Ovary (tissue), 9 donors: ENCODE measurements around the gene YTHDF2. TPM values are rescaled to one million over a fixed set of nuclear protein-coding genes. Genes with fewer than 3 reads are reported as not detected.
"Not testable (repeated sequence)": the region's sequence is repeated elsewhere in the genome, so short reads cannot be mapped to it uniquely, and the experiment has no call there.

Experiments
- DNase-seq, 5 donors: peaks; one replicate each; pipeline ENCODE4 v3.0.0-alpha.2; 2019 to 2020
- H3K27ac ChIP-seq, 2 donors: fragments of 200-600 bp; one replicate each; pipeline versions ENCODE4 v1.5.1 to v1.8.0; 2019 to 2022
- H3K27me3 ChIP-seq: fragments of 200-600 bp; one replicate; pipeline ENCODE4 v1.8.0; 2022
- H3K36me3 ChIP-seq: fragments of 200-600 bp; sonication (generic); one replicate; pipeline ENCODE4 v1.5.1; 2019
- H3K4me1 ChIP-seq: one replicate; pipeline ENCODE4 v1.8.1; 2013; ENCODE audit warnings: mild to moderate bottlenecking, moderate library complexity; ENCODE audit not compliant: insufficient read depth
- H3K4me3 ChIP-seq: fragments of 200-600 bp; sonication (generic); one replicate; pipeline ENCODE4 v1.5.1; 2017
- H3K9me3 ChIP-seq, 2 donors: fragments of 200-600 bp in 1 of 2; sonication (generic) in 1 of 2; one replicate each; pipeline versions ENCODE4 v1.5.1 to v1.8.1; 2013 to 2019; ENCODE audit warnings: mild to moderate bottlenecking in 1 of 2, moderate library complexity in 1 of 2
- EP300 ChIP-seq: sonication (generic); formaldehyde crosslinking; IDR thresholded peaks from one replicate; pipeline ENCODE4 v1.6.1; 2017; ENCODE audit warnings: antibody characterized with exemption
- POLR2A ChIP-seq: fragments of 450-650 bp; IDR thresholded peaks from one replicate; pipeline ENCODE4 v1.6.1; 2017; ENCODE audit warnings: antibody characterized with exemption, mild to moderate bottlenecking, moderate library complexity
- WGBS, 3 donors: extraction: QIAGEN DNeasy Blood & Tissue Kit in 1 of 3; methylation state at CpG; one replicate each; pipeline versions ENCODE4 v1.1.5 to v1.1.7; 2013 to 2017; 5-methylcytosine and 5-hydroxymethylcytosine counted together
- intact Hi-C, 4 donors: fragments of 100-400 bp; cut with DNase I; formaldehyde crosslinking; loops; one replicate each; pipeline versions ENCODE4 v1.11.0 to v1.15.1; 2022 to 2023
- polyA plus RNA-seq, 2 donors: library from polyadenylated mRNA; stranded (reverse); fragments of 200-250 nt in 1 of 2; fragments of 350-450 nt in 1 of 2; fragmentation: Illumina TruSeq in 1 of 2; extraction: RNeasy Lipid Tissue Mini Kit (QIAGEN cat#74804) in 1 of 2; gene quantifications; one replicate each; pipeline ENCODE4 v1.2.3, GENCODE V29; 2013 to 2014
- total RNA-seq, 7 donors: library from RNA; depleted of rRNA in 2 of 7; stranded (reverse); fragments of >200 nt in 2 of 7; fragmentation: NEBNext Ultra II Directional in 3 of 7; extraction: Animal tissue kit (Norgen Biotek cat#: 25700) in 3 of 7; gene quantifications; one replicate each; pipeline versions ENCODE4 v1.1.0 to v1.2.4, GENCODE V29; 2016 to 2023
- TF ChIP-seq, protein P1 (sequence below), 3 donors: fragments of 450-650 bp in 2 of 3; fragments of 200-600 bp in 1 of 3; IDR thresholded peaks; one replicate each; pipeline versions ENCODE4 v1.5.1 to v1.8.0; 2016 to 2022; ENCODE audit warnings: antibody characterized with exemption in 3 of 3, mild to moderate bottlenecking in 1 of 3
- donor health status: DM: no; HTN: no; CAD: no; lungs with moderate emphysema.
- donor health status: DM: no; HTN: no; CAD: no.
- donor health status: Bipolar disorder and iron deficiency.
- donor health status: DM: yes; HTN: yes; CAD: no.
- donor health status: DM: no; HTN: no; CAD: no.
- donor health status: DM: yes; HTN: yes; CAD: no.

Gene YTHDF2
- total and polyA plus RNA-seq, 9 donors = 25.8 to 70.2 (median 54.8) TPM

DNA sequence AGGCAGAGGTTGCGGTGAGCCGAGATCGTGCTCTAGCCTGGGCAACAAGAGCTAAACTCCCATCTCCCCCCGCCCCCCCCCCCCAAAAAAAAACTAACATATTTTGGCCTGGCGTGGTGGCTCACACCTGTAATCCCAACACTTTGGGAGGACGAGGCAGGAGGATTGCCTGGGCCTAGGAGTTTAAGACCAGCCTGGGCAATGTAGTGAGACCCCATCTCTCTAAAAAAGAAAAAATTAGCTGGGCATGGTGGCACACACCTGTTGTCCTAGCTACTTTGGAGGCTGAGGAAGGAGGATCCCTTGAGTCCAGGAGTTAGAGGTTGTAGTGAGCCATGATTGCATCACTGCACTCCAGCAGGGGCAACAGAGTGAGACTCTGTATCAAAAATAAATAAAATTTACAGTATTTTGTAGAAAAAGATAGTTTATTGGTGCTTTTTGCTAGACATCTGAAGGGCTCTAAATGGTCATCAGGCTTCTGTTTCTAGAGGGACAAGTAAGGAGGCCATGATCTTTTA is 9.0 kb downstream of the YTHDF2 start:
- Histone ChIP-seq H3K4me3 (no peak overlapping the region), H3K36me3 (no peaks in the 10 kb centered on the region), H3K9me3 (no peaks in the 10 kb centered on the region), H3K27me3 (no peaks in the 10 kb centered on the region), H3K27ac (no peak overlapping the region), H3K4me1 (peaks cover 14% of the 10 kb centered on the region)
- WGBS, 3 donors = 95 to 98% (median 96%) methylated on average over 6 of the region's 6 CpGs
- TF ChIP-seq, protein P1, sequence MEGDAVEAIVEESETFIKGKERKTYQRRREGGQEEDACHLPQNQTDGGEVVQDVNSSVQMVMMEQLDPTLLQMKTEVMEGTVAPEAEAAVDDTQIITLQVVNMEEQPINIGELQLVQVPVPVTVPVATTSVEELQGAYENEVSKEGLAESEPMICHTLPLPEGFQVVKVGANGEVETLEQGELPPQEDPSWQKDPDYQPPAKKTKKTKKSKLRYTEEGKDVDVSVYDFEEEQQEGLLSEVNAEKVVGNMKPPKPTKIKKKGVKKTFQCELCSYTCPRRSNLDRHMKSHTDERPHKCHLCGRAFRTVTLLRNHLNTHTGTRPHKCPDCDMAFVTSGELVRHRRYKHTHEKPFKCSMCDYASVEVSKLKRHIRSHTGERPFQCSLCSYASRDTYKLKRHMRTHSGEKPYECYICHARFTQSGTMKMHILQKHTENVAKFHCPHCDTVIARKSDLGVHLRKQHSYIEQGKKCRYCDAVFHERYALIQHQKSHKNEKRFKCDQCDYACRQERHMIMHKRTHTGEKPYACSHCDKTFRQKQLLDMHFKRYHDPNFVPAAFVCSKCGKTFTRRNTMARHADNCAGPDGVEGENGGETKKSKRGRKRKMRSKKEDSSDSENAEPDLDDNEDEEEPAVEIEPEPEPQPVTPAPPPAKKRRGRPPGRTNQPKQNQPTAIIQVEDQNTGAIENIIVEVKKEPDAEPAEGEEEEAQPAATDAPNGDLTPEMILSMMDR (IDR thresholded peaks at IDR 0.05) = no peak
- TF ChIP-seq POLR2A (no peak), EP300 (no peak)
- intact Hi-C loops = loop anchor here in 1 of 4 donors (5.0 kb wide), 1 partner anchor 767 kb away; no protein-coding TSS in a partner anchor
- no peak for DNase-seq

DNA sequence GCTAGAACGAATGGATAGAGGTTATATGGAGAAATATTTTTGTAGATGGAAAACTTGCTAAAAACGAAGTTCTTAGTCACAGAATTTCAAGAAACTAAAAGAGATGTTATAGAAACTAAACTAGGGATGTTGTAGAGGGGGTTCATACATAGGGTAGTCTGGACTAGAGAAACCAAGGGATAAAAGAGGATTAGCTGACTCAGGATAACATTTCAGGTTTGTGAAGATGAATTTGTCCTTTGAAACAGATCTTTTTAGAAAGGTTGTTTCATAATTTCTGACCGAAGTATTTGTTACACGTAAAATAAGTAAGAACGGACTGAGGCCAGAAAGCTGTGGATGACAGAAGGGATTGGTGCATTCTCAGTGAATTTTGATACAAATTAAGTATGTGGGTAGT is 13.6 kb downstream of the YTHDF2 start:
- no peak for DNase-seq
- H3K27me3 ChIP-seq = no peaks in the 10 kb centered on the region
- H3K9me3 ChIP-seq = no peaks in the 10 kb centered on the region
- H3K4me1 ChIP-seq = peaks cover 27% of the 10 kb centered on the region
- no peak overlapping the region for H3K4me3 ChIP-seq
- TF ChIP-seq, protein P1 (IDR thresholded peaks at IDR 0.05) = no peak
- TF ChIP-seq POLR2A = no peak
- TF ChIP-seq EP300 = no peak
- WGBS, 3 donors = 72 to 74% (median 72%) methylated on average over 5 of the region's 5 CpGs
- no peaks in the 10 kb centered on the region for H3K36me3 ChIP-seq
- H3K27ac ChIP-seq = no peak overlapping the region
- intact Hi-C loops = no loop called here

DNA sequence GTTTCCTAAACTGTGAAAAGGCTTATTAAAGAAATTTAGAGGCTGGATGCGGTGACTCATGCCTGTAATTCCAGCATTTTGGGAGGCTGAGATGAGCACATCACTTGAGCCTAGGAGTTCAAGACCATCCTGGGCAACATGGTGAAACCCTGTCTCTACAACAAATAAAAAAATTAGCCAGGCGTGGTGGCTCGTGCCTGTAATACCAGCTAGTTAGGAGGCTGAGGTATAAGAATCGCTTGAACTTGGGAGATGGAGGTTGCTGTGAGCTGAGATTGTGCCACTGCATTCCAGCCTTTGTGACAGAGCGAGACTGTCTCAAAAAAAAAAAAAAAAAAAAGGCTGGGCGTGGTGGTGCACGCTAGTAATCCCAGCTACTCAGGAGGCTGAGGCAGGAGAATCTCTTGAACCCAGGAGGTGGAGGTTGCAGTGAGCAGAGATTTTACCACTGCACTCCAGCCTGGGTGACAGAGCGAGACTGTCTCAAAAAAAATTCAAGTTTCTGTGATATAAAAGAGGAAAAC is 14.1 kb downstream of the YTHDF2 start:
- intact Hi-C loops, H3K4me3 ChIP-seq, H3K9me3 ChIP-seq, H3K27me3 ChIP-seq, DNase-seq, H3K36me3 ChIP-seq, H3K27ac ChIP-seq: not testable (repeated sequence)
- WGBS, 3 donors = 75 to 84% (median 81%) methylated on average over 8 of the region's 8 CpGs
- peaks cover 25% of the 10 kb centered on the region for H3K4me1 ChIP-seq

DNA sequence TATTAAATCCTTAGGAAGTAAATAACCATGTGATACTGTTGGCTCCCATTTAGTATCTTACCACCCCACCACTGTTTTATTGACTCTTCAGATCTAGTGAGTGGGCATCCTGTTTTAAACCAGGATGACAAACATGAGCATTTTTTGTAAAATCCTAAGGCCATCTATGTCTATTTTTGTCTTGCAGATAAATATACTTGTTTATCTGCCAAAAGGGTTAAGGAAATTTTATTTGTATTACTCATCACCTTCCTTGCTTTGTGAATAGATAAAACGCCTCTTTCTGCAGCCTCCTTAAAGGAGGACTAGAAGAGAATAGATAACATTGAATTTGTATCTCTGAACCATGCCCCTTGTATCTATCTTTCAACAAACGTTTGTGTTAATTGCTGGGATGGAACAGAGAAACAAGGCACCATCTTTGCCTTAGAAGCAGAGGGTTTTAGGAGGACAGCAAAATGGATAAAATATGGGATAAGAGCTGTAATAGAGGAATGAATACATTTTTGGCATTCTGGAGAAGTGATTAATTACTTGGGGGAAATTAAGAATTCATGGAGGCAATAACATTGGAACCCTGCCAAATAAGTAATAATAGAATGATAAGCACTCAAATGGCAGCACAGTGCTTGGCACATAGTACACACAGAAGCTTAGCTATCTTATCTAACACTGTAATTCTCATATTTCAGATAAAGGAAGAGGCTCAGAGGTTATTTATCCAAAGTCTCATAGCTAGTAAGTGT is 14.7 kb downstream of the YTHDF2 start:
- no peak overlapping the region for H3K4me3 ChIP-seq
- no peak overlapping the region for H3K27ac ChIP-seq
- no peak for DNase-seq
- no peaks in the 10 kb centered on the region for H3K36me3 ChIP-seq
- H3K4me1 ChIP-seq = peaks cover 26% of the 10 kb centered on the region
- no peaks in the 10 kb centered on the region for H3K9me3 ChIP-seq
- no peaks in the 10 kb centered on the region for H3K27me3 ChIP-seq
- intact Hi-C loops = no loop called here
- WGBS, 3 donors = 1 to 4% (median 2%) methylated on average over 2 of the region's 2 CpGs
- TF ChIP-seq EP300 (no peak), POLR2A (no peak)
- TF ChIP-seq, protein P1 (IDR thresholded peaks at IDR 0.05) = no peak

DNA sequence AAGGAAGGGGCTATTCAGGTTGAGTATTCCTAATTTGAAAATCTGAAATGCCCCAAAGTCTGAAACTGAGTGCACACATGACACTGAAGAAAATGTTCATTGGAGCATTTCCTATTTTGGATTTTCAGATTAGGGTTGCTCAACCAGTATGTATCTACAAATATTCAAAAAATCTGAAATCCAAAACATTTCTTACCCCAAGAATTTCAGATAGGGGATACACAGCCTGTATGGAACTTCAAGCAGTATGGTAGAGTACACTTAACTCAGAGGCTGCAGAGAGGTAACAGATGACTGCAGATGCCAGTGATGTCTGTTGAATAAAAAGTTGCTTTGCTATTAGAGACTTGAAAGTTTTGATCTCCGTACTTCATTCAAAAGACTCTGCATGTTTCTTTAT is 19.0 kb downstream of the YTHDF2 start:
- WGBS, 3 donors = 15 to 25% (median 16%) methylated on average over 1 of the region's 1 CpG
- Histone ChIP-seq H3K4me1 (peaks cover 24% of the 10 kb centered on the region), H3K27ac (no peak overlapping the region), H3K27me3 (no peaks in the 10 kb centered on the region), H3K4me3 (no peak overlapping the region), H3K9me3 (no peaks in the 10 kb centered on the region), H3K36me3 (no peaks in the 10 kb centered on the region)
- DNase-seq = no peak
- no peak for TF ChIP-seq POLR2A
- TF ChIP-seq, protein P1 (IDR thresholded peaks at IDR 0.05) = no peak
- no peak for TF ChIP-seq EP300
- intact Hi-C loops = no loop called here
